Gastrocnemius medialis (tissue), 4 donors: ENCODE data around the gene CDC37L1. TPM values are rescaled to one million over a fixed set of nuclear protein-coding genes. Genes with fewer than 3 reads are reported as not detected.

ENCODE experiments used
- ATAC-seq, 2 donors: fragments of 150-250 bp; one replicate each; pipeline ENCODE4 v1.9.1; 2016
- DNase-seq, 2 donors: peaks; one replicate each; pipeline ENCODE4 v3.0.0-alpha.2; 2019
- H3K27ac ChIP-seq, 4 donors: fragments of 200-600 bp; sonication (generic); 1 replicate in 1 of 4; 2 replicates in 3 of 4; pipeline ENCODE4 v1.5.1; 2016 to 2018; ENCODE audit warnings: mild to moderate bottlenecking in 2 of 4, moderate library complexity in 1 of 4
- H3K27me3 ChIP-seq, 3 donors: fragments of 200-600 bp; sonication (generic) in 2 of 3; 1 replicate in 1 of 3; 2 replicates in 2 of 3; pipeline versions ENCODE4 v1.5.1 to v1.6.0; 2016 to 2019; ENCODE audit warnings: mild to moderate bottlenecking in 1 of 3, moderate library complexity in 1 of 3
- H3K36me3 ChIP-seq, 2 donors: fragments of 200-600 bp; sonication (generic) in 1 of 2; one replicate each; pipeline ENCODE4 v1.5.1; 2017 to 2018
- H3K4me1 ChIP-seq, 2 donors: fragments of 200-600 bp; sonication (generic) in 1 of 2; one replicate each; pipeline ENCODE4 v1.5.1; 2016 to 2017; ENCODE audit warnings: mild to moderate bottlenecking in 2 of 2
- H3K4me3 ChIP-seq, 4 donors: fragments of 200-600 bp; sonication (generic) in 3 of 4; 1 replicate in 1 of 4; 2 replicates in 3 of 4; pipeline ENCODE4 v1.5.1; 2016 to 2019; ENCODE audit warnings: mild to moderate bottlenecking in 2 of 4
- H3K9me3 ChIP-seq, 3 donors: fragments of 200-600 bp; sonication (generic) in 2 of 3; 1 replicate in 1 of 3; 2 replicates in 2 of 3; pipeline ENCODE4 v1.5.1; 2016 to 2019
- POLR2A ChIP-seq, 2 donors: fragments of 450-650 bp; IDR thresholded peaks; one replicate each; pipeline ENCODE4 v1.6.1; 2017; ENCODE audit warnings: antibody characterized with exemption in 2 of 2, mild to moderate bottlenecking in 2 of 2, moderate library complexity in 2 of 2
- in situ Hi-C, 4 donors: fragments of 200-750 bp; cut with MboI; loops; one replicate each; pipeline versions ENCODE4 v1.15.0 to v1.8.0; 2017; ENCODE audit warnings: low sequenced_read_pairs in 4 of 4
- intact Hi-C: fragments of 100-400 bp; cut with DNase I; formaldehyde crosslinking; loops from one replicate; pipeline ENCODE4 v1.15.1; 2023; ENCODE audit warnings: low total_unique reads
- total RNA-seq, 4 donors: library from RNA; depleted of rRNA; stranded (reverse); fragments of >200 nt; gene quantifications; one replicate each; pipeline versions ENCODE4 v1.1.0 to v1.2.3, GENCODE V29; 2016
- TF ChIP-seq, protein P1 (sequence below), 5 experiments: fragments of 450-650 bp in 3 of 5; fragments of 200-600 bp in 2 of 5; sonication (generic) in 2 of 5; IDR thresholded peaks in 4 of 5; conservative IDR thresholded peaks in 1 of 5; 1 replicate in 4 of 5; 2 replicates in 1 of 5; pipeline ENCODE4 v1.5.1; 2016 to 2019; ENCODE audit warnings: antibody characterized with exemption in 5 of 5, mild to moderate bottlenecking in 3 of 5, moderate library complexity in 3 of 5

The CDC37L1 gene
- total RNA-seq, 4 donors from 2014 or later: 91.1 to 157 (median 131) TPM

DNA sequence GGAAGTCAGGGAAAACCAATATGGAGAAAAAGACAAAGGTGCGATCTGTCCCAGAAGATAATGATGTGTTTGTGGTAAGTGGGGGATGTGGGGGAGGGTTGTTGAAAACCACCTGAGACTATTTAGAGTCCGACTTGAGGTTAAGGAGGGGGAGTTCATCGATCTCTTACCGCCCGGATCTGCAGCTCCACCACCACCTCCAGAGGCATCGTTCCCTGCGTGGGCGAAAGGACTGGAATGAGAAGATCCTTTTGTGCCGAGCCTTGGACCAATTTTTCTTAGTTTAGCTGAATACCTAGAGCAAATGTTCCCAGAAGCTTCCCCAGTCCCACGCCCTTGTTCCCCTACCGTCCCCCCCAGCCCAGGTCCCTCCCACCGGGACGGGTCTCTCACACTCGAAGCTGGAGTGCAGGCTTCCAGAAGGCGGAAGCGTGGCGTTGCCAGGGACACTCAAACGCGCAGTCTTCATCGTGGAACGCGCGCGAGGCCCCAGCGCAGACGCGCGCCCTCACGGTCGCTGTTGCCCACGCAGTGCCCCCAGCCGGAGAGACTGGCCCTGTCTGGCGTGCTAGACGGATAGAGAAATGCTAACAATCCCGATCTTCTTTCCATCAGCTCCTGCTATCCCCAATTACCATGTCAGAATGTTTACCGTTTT, 13.2 kb upstream of the CDC37L1 start, which contains the start of gene SPATA6L:
TSS of gene SPATA6L (minus strand) at position 439 of the 658 bp plus-strand sequence. CDS start at position 209, 230 bp downstream.
- Histone ChIP-seq H3K36me3 (no peaks in the 10 kb centered on the region), H3K27me3 (no peaks in the 10 kb centered on the region), H3K9me3 (no peaks in the 10 kb centered on the region), H3K4me3 (peak within 1 kb of the TSS; percentile 44 to 63 (median 55)), H3K4me1 (peaks cover 19 to 26% of the 10 kb centered on the region in 2 donors), H3K27ac (peak within 1 kb of the TSS; percentile 8 to 47 (median 44))
- in situ Hi-C loops: no loop called here
- intact Hi-C loops: loop anchor here (10.0 kb wide), 2 partner anchors 319 to 779 kb away; partner anchors contain the start of gene JAK2
- DNase-seq (peak in 1 of 2 donors; percentile 35), ATAC-seq (peak in 1 of 2 donors; percentile 32)
- TF ChIP-seq POLR2A (IDR thresholded peaks at IDR 0.05): no peak
- TF ChIP-seq, protein P1, sequence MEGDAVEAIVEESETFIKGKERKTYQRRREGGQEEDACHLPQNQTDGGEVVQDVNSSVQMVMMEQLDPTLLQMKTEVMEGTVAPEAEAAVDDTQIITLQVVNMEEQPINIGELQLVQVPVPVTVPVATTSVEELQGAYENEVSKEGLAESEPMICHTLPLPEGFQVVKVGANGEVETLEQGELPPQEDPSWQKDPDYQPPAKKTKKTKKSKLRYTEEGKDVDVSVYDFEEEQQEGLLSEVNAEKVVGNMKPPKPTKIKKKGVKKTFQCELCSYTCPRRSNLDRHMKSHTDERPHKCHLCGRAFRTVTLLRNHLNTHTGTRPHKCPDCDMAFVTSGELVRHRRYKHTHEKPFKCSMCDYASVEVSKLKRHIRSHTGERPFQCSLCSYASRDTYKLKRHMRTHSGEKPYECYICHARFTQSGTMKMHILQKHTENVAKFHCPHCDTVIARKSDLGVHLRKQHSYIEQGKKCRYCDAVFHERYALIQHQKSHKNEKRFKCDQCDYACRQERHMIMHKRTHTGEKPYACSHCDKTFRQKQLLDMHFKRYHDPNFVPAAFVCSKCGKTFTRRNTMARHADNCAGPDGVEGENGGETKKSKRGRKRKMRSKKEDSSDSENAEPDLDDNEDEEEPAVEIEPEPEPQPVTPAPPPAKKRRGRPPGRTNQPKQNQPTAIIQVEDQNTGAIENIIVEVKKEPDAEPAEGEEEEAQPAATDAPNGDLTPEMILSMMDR (IDR thresholded peaks at IDR 0.05 in 4 of 5, conservative IDR thresholded peaks at IDR 0.05 in 1 of 5): peak in 1 of 5 experiments; percentile 21

DNA sequence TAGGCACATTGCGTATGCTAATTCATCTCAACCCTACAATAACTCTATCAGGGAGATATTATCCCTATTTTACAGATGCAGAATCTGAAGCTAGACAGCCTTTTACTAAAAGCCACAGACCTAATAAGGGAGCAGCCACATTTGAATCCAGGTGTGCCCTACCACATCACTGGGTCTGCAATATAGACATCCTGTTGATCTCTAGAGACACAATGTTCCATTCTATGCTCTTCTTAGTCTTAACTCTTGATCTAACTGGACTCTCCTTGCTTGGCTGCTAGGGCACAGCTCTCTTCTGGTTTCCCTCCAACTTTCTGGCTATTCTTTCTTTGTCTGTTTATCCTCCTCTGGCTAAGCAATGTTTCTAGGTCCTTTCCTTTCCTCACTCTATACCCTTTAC, 11.7 kb upstream of the CDC37L1 start:
- DNase-seq (no peak), ATAC-seq (no peak)
- intact Hi-C loops: loop anchor here (10.0 kb wide), 2 partner anchors 317 to 777 kb away; partner anchors contain the start of gene JAK2
- H3K4me3 ChIP-seq: no peak overlapping the region
- TF ChIP-seq POLR2A (IDR thresholded peaks at IDR 0.05): no peak
- TF ChIP-seq, protein P1 (IDR thresholded peaks at IDR 0.05 in 4 of 5, conservative IDR thresholded peaks at IDR 0.05 in 1 of 5): no peak
- H3K27me3 ChIP-seq: no peaks in the 10 kb centered on the region
- no peak overlapping the region for H3K27ac ChIP-seq
- in situ Hi-C loops: no loop called here
- no peaks in the 10 kb centered on the region for H3K36me3 ChIP-seq
- H3K4me1 ChIP-seq: peaks cover 11 to 19% of the 10 kb centered on the region in 2 donors
- H3K9me3 ChIP-seq: no peaks in the 10 kb centered on the region

- no peak for ATAC-seq
Observed at GRCh38 chr9:4668604-4669003, 10.8 kb upstream of the CDC37L1 start.

GRCh38 chr9:4669890-4670289, 9.5 kb upstream of the CDC37L1 start:
- Histone ChIP-seq H3K9me3 (no peaks in the 10 kb centered on the region), H3K4me1 (peaks cover 0 to 13% of the 10 kb centered on the region in 2 donors), H3K27ac (no peak overlapping the region), H3K36me3 (no peaks in the 10 kb centered on the region), H3K4me3 (no peak overlapping the region), H3K27me3 (no peaks in the 10 kb centered on the region)
- no peak for ATAC-seq
- intact Hi-C loops: loop anchor here (10.0 kb wide), 2 partner anchors 315 to 775 kb away; partner anchors contain the start of gene JAK2
- TF ChIP-seq POLR2A (IDR thresholded peaks at IDR 0.05): no peak
- TF ChIP-seq, protein P1 (IDR thresholded peaks at IDR 0.05 in 4 of 5, conservative IDR thresholded peaks at IDR 0.05 in 1 of 5): no peak
- no peak for DNase-seq
- in situ Hi-C loops: no loop called here

More at GRCh38 chr9:4668604-4669003, 10.8 kb upstream of the CDC37L1 start:
- H3K27ac ChIP-seq: no peak overlapping the region
- no peaks in the 10 kb centered on the region for H3K9me3 ChIP-seq
- TF ChIP-seq POLR2A (IDR thresholded peaks at IDR 0.05): no peak
- TF ChIP-seq, protein P1 (IDR thresholded peaks at IDR 0.05 in 4 of 5, conservative IDR thresholded peaks at IDR 0.05 in 1 of 5): no peak
- in situ Hi-C loops (no loop called here), intact Hi-C loops (loop anchor here (10.0 kb wide), 2 partner anchors 316 to 776 kb away; partner anchors contain the start of gene JAK2)
- no peaks in the 10 kb centered on the region for H3K36me3 ChIP-seq
- H3K4me1 ChIP-seq: peaks cover 5 to 11% of the 10 kb centered on the region in 2 donors
- H3K27me3 ChIP-seq: no peaks in the 10 kb centered on the region
- no peak overlapping the region for H3K4me3 ChIP-seq
- no peak for DNase-seq
